Activated B cell treated with CpG ODN at 0.5 μM for 24 hours (primary cell): ENCODE measurements around the gene PCNX2. TPM values are rescaled to one million over a fixed set of nuclear protein-coding genes. Genes with fewer than 3 reads are reported as not detected.

Experiments
- ATAC-seq: fragments of 200-7000 bp; cut with Tn5 transposase; one replicate; pipeline ENCODE4 v1.10.0; 2021; ENCODE audit warnings: low read depth, mild to moderate bottlenecking, moderate library complexity
- CTCF ChIA-PET: fragments of 350-600 bp; sonication (Branson Sonifier 250); formaldehyde crosslinking; loops from one replicate; lab custom pipeline; 2021; ENCODE audit warnings: antibody characterized with exemption; lab: Charles Lee
- POLR2A ChIA-PET: fragments of 350-600 bp; sonication (Branson Sonifier 250); formaldehyde crosslinking; loops from one replicate; lab custom pipeline; 2021; ENCODE audit warnings: antibody characterized with exemption; lab: Charles Lee
- DNase-seq: peaks from one replicate; pipeline ENCODE4 v3.0.0; 2022
- H3K27ac Mint-ChIP-seq: one replicate; pipeline ENCODE4 v1.8.0; 2020; ENCODE audit warnings: mixed read lengths
- H3K27me3 Mint-ChIP-seq: one replicate; pipeline ENCODE4 v1.8.0; 2021; ENCODE audit warnings: mixed read lengths
- H3K36me3 Mint-ChIP-seq: one replicate; pipeline ENCODE4 v1.8.0; 2021; ENCODE audit warnings: low read depth, mixed read lengths
- H3K4me1 Mint-ChIP-seq: one replicate; pipeline ENCODE4 v1.8.0; 2021; ENCODE audit warnings: mixed read lengths
- H3K4me3 Mint-ChIP-seq: one replicate; pipeline ENCODE4 v1.8.0; 2020; ENCODE audit warnings: mild to moderate bottlenecking, mixed read lengths
- H3K9me3 Mint-ChIP-seq: one replicate; pipeline ENCODE4 v1.8.0; 2020; ENCODE audit warnings: mixed read lengths
- intact Hi-C: fragments of 100-400 bp; cut with micrococcal nuclease; formaldehyde crosslinking; loops from one replicate; pipeline ENCODE4 v1.15.1; 2024
- total RNA-seq: library from RNA; stranded (reverse); gene quantifications from 2 replicates; pipeline ENCODE4 v1.2.3, GENCODE V29; 2022
- TF ChIP-seq, protein P1 (sequence below): fragments of 200-600 bp; IDR thresholded peaks from one replicate; pipeline ENCODE4 v1.8.0; 2022; ENCODE audit warnings: antibody characterized with exemption, mild to moderate bottlenecking

The PCNX2 gene
- total RNA-seq, 1 donor from 2014 or later, result 20.4 TPM

DNA sequence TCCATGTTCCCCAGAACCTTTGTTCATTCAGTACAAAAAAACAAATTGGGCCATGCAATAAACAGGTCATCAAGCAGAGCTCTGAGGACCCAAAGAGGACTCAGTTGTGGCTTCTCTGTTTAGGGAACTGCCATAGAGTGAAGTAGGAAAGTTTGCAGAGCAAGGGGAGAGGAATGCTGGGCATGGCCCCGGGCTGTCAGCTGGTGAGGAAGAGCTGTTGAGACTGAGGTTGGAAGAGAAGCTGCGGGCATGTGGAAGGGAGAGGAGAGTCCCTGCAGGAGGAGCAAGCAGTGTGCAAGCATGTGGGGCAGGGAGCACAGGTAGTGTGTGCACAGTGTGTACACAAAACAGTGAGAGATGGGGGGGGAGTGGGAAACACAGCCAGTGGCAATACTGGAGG is 273.3 kb downstream of the PCNX2 start:
- DNase-seq, result no peak
- Mint-ChIP-seq H3K9me3 (no peaks in the 10 kb centered on the region), H3K4me1 (no peaks in the 10 kb centered on the region), H3K36me3 (peaks cover 11% of the 10 kb centered on the region), H3K27me3 (no peaks in the 10 kb centered on the region), H3K27ac (no peak overlapping the region), H3K4me3 (no peak overlapping the region)
- CTCF ChIA-PET, result no interaction called here
- intact Hi-C loops, result loop anchor here (10.0 kb wide), 1 partner anchor 387 kb away; the partner anchor contains the start of gene SIPA1L2
- ATAC-seq, result no peak
- POLR2A ChIA-PET, result no interaction called here
- TF ChIP-seq, protein P1, sequence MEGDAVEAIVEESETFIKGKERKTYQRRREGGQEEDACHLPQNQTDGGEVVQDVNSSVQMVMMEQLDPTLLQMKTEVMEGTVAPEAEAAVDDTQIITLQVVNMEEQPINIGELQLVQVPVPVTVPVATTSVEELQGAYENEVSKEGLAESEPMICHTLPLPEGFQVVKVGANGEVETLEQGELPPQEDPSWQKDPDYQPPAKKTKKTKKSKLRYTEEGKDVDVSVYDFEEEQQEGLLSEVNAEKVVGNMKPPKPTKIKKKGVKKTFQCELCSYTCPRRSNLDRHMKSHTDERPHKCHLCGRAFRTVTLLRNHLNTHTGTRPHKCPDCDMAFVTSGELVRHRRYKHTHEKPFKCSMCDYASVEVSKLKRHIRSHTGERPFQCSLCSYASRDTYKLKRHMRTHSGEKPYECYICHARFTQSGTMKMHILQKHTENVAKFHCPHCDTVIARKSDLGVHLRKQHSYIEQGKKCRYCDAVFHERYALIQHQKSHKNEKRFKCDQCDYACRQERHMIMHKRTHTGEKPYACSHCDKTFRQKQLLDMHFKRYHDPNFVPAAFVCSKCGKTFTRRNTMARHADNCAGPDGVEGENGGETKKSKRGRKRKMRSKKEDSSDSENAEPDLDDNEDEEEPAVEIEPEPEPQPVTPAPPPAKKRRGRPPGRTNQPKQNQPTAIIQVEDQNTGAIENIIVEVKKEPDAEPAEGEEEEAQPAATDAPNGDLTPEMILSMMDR, result no peak

DNA sequence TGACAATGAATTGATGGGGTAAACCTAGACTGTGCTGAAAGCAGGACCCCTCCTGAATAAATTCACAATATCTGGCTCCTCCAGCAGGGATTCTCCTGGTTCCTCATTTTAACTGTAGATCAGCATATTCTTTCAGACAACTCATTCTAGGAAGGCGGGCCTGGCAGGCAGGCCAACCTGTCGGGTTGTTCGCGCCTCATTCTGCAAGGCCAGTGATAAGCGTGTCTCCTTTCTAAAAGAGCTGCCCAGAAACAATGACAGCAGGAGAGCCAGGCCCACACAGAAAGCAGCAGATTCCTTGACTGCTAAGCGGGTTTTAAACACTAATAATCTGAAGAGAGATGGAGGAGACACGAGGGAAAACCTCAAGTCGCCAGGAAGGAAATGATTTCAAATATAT is 275.1 kb downstream of the PCNX2 start:
- no peak overlapping the region for H3K27ac Mint-ChIP-seq
- H3K36me3 Mint-ChIP-seq, result peaks cover 14% of the 10 kb centered on the region
- intact Hi-C loops, result loop anchor here (10.0 kb wide), 1 partner anchor 386 kb away; the partner anchor contains the start of gene SIPA1L2

DNA sequence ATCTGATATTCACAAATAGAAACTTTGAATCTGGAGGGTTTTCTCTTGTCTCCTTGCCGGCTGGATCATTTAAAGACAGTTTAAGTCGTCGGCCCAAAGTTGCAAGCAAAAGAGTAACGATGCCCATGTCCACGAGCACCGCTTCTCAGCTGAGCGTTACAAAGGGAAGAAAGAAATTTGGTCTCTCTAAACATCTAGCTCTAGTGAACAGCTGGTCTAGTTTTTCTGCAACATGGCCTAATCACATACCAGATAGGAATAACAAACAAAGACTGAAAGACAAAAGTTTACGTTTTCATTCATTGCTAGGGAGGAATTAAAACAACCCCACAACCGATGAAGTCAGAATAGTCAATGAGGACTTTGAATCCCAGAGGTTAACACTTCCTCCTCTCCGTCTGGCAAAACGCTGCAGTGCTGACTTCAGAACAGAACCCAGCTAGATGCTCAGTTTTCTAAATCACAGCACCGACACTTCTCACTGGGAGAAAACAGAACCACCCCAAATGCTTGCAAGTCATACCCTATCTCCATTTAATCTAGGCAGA is 275.7 kb downstream of the PCNX2 start:
- Mint-ChIP-seq H3K27ac (no peak overlapping the region), H3K36me3 (peaks cover 14% of the 10 kb centered on the region), H3K27me3 (no peaks in the 10 kb centered on the region), H3K4me1 (no peaks in the 10 kb centered on the region), H3K4me3 (no peak overlapping the region), H3K9me3 (no peaks in the 10 kb centered on the region)
- TF ChIP-seq, protein P1, result no peak
- CTCF ChIA-PET, result no interaction called here
- no peak for ATAC-seq
- DNase-seq, result no peak
- intact Hi-C loops, result loop anchor here (10.0 kb wide), 1 partner anchor 385 kb away; the partner anchor contains the start of gene SIPA1L2
- POLR2A ChIA-PET, result no interaction called here

More for the DNA sequence above, 275.1 kb downstream of the PCNX2 start:
- Mint-ChIP-seq H3K4me3 (no peak overlapping the region), H3K27me3 (no peaks in the 10 kb centered on the region), H3K9me3 (no peaks in the 10 kb centered on the region), H3K4me1 (no peaks in the 10 kb centered on the region)
- DNase-seq, result no peak
- POLR2A ChIA-PET, result no interaction called here
- TF ChIP-seq, protein P1, result no peak
- CTCF ChIA-PET, result no interaction called here
- ATAC-seq, result no peak

DNA sequence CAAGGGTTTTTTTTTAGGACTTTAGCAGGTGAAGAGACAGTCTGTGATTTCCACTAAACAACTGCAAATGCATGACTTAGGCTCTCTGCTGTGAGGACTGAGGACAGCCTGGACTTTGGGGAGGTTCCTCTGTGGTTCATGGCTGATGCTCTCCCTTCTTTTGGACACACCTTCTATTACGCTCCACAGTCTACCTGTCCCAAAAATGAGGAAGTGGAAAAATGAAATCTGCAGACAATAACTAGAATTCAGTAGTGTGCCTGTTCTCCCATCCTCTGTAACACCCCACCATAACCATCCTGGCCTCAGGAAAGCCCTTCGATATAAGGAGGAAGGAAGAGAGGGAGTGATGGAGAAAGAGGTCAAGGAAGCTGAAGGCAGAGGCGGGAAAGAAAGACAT is 276.4 kb downstream of the PCNX2 start:
- ChIA-PET CTCF (no interaction called here), POLR2A (no interaction called here)
- DNase-seq, result no peak
- Mint-ChIP-seq H3K4me3 (no peak overlapping the region), H3K27me3 (no peaks in the 10 kb centered on the region), H3K9me3 (no peaks in the 10 kb centered on the region), H3K36me3 (peaks cover 20% of the 10 kb centered on the region), H3K4me1 (no peaks in the 10 kb centered on the region), H3K27ac (no peak overlapping the region)
- intact Hi-C loops, result no loop called here
- no peak for ATAC-seq
- TF ChIP-seq, protein P1, result no peak

- no peaks in the 10 kb centered on the region for H3K4me1 Mint-ChIP-seq
- TF ChIP-seq, protein P1, result no peak
- no peaks in the 10 kb centered on the region for H3K27me3 Mint-ChIP-seq
- no peak overlapping the region for H3K4me3 Mint-ChIP-seq
- ChIA-PET POLR2A (no interaction called here), CTCF (no interaction called here)
- H3K27ac Mint-ChIP-seq, result no peak overlapping the region
- no peaks in the 10 kb centered on the region for H3K9me3 Mint-ChIP-seq
- intact Hi-C loops, result no loop called here
- peaks cover 37% of the 10 kb centered on the region for H3K36me3 Mint-ChIP-seq
- DNase-seq (no peak), ATAC-seq (no peak)
These were observed 278.7 kb downstream of the PCNX2 start for GRCh38 chr1:233016798-233017197.
